A204.1 (cell line): ENCODE results near the gene FCAMR.
"Not testable (repeated sequence)": the region's sequence is repeated elsewhere in the genome, so short reads cannot be mapped to it uniquely, and the experiment has no call there.

Experiments used
- FAIRE-seq: peaks from 2 replicates; lab custom pipeline; 2012; peaks lifted over from hg19 to GRCh38; lab: Jason Lieb, UNC

Gene FCAMR

GRCh38 chr1:206932177-206932576 lies 38.1 kb downstream of the FCAMR start:
- FAIRE-seq: no peak

- FAIRE-seq: no peak
Observed at GRCh38 chr1:206931709-206932108, 38.6 kb downstream of the FCAMR start.

- FAIRE-seq: no peak
Observed at GRCh38 chr1:206930210-206930798, 40.0 kb downstream of the FCAMR start.

- no peak for FAIRE-seq
Observed at GRCh38 chr1:206929524-206929923, 40.7 kb downstream of the FCAMR start.

GRCh38 chr1:206926286-206926685 lies 44.0 kb downstream of the FCAMR start:
- FAIRE-seq: no peak

- no peak for FAIRE-seq
Observed at GRCh38 chr1:206925106-206925736, 45.0 kb downstream of the FCAMR start.

- FAIRE-seq: no peak
Observed at GRCh38 chr1:206924592-206925105, 45.6 kb downstream of the FCAMR start.

GRCh38 chr1:206923961-206924557 lies 46.2 kb downstream of the FCAMR start:
- not testable (repeated sequence) for FAIRE-seq

GRCh38 chr1:206923009-206923960 lies 47.0 kb downstream of the FCAMR start:
- FAIRE-seq: no peak

GRCh38 chr1:206922524-206922923 lies 47.7 kb downstream of the FCAMR start:
- FAIRE-seq: no peak

GRCh38 chr1:206921772-206922265 lies 48.4 kb downstream of the FCAMR start, which contains the start of gene FCMR:
FCMR (minus strand) TSS chr1:206921941; CDS start chr1:206921854, 87 bp downstream.
- FAIRE-seq: no peak

GRCh38 chr1:206918076-206918475 lies 52.2 kb downstream of the FCAMR start:
- no peak for FAIRE-seq

GRCh38 chr1:206916000-206916709 lies 54.1 kb downstream of the FCAMR start:
- no peak for FAIRE-seq

- FAIRE-seq: no peak
Observed at GRCh38 chr1:206915030-206915735, 55.1 kb downstream of the FCAMR start.

- no peak for FAIRE-seq
Observed at GRCh38 chr1:206913766-206914537, 56.3 kb downstream of the FCAMR start.

GRCh38 chr1:206912445-206913095 lies 57.7 kb downstream of the FCAMR start:
- no peak for FAIRE-seq

GRCh38 chr1:206911064-206911663 lies 59.1 kb downstream of the FCAMR start:
- no peak for FAIRE-seq

GRCh38 chr1:206909883-206910318 lies 60.4 kb downstream of the FCAMR start:
- no peak for FAIRE-seq
